ENCODE data around the gene ACIN1.

ACIN1 gene

DNA sequence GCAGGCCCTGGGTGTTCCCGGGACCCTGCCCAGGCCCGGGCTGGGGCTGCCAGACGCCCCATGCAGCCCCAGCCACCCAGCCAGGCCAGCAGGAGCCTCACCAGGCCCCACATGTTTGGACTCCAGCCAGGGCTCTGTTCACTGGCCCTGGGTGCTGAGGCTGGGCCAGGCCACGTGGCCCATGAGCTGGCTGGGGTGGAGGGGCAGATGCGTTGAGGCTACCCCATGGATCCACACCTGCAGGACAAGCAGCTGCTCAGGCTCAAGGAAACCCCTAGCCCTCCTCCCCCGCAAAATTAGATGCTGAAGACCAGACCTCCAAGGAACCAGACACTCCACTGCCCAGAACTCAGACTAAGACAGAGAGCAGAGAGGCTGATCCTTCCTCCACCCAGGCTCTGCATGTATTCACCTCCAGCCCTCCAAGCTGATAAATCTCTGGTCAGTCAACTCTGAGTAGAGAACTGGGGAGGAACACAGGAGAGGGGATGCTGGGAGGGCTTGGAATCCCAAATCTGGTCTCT, 39.3 kb downstream of the ACIN1 start:
- DNase-seq = no peak

DNA sequence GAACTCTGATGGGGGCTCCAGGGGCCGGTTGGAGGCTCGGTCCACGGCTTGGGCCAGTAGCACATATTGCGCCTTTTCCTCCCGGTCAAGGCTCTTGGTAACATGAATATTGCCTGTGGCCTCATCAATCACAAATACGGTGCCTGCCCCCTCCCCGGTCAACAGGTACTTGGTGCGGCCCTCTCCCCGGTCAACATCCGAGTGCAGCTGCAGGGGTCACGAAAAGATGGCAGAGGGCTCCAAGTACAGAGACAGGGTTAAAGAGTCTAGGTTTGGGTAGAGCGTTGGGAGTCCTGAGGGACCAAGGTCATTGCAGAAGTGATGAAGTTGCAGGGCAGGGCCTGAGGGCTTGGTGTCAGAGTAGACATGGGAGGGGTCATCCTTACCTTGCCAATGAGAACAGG, 39.8 kb downstream of the ACIN1 start:
- DNase-seq = no peak

DNA sequence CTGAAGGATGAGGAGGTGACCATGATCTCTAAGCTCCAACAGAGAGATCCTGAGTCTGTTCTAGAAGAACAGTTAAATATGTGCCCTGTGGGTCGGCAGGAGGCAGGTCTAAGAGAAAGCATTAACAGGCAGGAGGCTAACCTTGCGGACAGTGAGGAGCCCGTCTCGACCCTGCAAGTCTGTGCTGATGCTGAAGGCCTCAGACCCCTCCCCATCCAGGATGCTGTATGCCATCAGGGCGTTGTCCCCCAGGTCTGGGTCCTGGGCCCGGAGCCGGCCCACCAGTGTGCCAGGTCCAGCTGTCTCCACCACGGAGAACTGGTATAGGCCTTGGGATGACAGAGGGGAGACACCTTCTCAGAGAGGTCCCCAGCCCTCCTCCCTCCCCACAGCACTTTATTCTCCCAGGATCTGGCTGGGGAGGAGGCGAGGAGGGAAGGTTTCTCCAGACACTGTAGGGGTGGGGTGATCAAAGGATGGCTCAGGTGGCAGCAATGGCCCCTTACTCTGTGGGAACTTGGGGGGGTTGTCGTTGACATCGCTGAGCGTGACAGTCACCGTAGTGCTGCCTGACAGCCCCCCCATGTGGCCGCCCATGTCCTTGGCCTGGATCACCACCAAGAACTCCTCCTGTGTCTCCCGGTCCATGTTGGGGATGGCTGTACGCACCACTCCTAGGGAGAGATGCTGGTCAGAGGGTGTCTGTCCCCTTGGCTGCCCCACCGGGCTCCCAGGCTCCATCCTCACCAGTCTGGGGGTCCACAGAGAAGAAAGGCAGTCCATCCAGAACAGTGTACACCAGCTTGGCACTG, 40.7 kb downstream of the ACIN1 start:
- DNase-seq = no peak

DNA sequence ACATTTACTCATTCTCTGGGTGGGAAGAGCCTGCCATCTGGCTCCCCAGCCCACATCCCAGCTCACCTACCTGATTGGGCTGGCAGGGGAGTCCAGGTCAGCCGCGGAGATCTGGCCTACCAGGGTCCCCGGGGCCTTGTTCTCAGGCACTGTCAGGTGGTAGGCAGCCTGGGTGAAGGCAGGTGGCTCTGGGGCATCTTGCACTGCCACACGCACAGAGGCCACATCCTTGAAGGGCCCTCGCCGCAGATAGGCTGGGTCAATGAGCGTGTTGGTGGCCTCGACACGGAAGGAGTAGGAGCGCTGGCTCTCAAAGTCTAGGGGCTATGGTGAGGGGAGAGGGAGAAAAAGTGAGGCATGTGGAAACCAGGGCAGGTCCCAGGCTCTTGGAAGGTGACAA, 41.5 kb downstream of the ACIN1 start:
- DNase-seq = no peak

DNA sequence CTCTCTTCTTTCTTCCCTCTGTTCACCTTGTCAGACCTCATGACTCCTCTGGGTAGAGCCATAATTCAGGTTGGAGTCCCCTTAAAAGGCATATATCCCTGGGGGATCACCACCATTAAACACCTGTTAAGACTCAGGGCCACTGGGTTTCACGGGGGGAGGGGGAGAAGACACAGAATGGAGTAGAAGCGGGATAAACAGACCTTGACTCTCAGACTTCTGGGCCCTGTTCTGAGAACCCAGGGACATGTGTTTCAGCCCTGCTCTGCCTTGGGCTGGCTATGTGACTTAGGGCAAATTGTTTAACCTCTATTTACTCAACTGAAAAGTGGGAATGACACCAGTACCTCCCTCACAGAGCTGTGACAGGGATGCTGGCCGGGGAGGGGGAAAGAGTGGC, 42.3 kb downstream of the ACIN1 start:
- DNase-seq = no peak

DNA sequence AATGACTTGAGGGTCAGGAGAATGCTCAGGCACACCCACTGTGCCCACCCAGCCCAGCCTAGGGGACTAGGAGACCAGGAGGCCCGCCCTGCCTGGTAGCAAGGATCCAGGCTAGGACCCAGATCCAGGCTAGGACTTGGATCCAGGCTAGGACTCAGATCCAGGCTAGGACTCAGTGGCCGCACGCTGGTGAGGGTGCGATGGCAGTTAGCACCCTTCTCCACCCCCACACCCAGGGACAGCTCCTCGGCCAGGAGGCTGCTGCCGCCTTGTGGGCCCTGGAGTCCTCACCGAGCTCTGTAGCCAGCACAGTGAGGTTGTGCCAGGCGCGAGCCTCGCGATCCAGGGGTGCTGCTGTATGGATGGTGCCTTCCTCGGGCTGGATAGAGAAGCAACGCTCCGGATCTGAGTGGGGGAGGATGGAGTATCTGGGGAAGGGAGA, 42.7 kb downstream of the ACIN1 start:
- DNase-seq = no peak

DNA sequence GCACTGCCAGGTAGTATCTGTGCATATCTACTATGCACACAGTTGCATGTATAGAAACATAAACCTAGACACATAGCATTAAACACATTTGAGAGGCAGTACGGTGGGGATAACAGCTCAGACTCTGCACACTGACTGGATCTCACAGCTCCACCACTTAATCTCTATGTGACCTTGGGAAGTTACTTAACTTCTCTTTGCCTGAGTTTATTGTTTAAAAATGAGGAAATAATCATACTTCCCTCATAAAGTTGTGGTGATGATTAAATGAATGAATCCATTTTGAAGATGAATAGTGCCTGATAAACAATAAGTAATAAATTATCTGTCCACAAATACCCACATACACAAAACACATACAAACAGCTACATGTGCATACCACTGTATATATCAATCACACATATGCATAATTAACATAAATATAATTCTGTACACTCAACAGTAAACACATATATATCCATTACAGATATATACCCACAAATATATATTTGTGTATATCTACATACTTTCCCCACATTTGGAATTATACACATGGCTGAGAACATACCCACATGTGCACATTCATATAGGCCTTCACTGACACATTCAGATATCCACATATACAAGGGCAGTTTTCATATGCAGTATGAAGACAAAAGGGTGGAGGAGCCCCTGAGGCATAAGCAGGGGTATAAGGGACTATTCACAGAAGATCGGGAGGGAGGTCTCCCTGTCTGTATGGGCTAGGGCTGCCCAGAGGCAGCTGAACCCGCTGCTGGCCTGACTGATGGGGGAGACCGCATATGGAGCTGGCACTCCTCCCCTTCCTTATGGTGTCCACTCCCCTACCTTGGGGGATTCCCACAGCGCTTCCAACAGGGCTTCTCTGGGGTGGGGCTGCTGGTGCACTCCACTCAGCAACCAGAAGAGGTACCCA, 43.5 kb downstream of the ACIN1 start:
- DNase-seq = no peak

DNA sequence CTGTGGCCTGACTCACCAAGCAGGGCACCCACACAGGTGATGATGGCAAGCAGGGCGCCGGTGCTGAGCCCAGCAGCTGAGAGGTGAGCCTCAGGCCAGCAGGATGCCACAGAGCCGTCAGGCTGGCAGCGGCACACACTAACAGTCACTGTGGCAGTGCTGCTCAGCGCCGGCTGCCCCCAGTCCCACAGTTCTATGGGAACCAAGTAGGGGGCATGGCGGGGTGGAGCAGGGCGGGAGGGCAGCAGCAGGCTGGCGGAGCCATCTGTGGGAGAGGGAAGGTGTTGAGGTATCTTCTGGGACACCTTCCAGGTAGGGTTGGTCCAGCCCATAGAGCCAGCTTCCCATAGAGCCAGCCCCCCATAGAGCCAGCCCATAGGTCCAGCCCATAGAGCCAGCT, 45.9 kb downstream of the ACIN1 start:
- no peak for DNase-seq

DNA sequence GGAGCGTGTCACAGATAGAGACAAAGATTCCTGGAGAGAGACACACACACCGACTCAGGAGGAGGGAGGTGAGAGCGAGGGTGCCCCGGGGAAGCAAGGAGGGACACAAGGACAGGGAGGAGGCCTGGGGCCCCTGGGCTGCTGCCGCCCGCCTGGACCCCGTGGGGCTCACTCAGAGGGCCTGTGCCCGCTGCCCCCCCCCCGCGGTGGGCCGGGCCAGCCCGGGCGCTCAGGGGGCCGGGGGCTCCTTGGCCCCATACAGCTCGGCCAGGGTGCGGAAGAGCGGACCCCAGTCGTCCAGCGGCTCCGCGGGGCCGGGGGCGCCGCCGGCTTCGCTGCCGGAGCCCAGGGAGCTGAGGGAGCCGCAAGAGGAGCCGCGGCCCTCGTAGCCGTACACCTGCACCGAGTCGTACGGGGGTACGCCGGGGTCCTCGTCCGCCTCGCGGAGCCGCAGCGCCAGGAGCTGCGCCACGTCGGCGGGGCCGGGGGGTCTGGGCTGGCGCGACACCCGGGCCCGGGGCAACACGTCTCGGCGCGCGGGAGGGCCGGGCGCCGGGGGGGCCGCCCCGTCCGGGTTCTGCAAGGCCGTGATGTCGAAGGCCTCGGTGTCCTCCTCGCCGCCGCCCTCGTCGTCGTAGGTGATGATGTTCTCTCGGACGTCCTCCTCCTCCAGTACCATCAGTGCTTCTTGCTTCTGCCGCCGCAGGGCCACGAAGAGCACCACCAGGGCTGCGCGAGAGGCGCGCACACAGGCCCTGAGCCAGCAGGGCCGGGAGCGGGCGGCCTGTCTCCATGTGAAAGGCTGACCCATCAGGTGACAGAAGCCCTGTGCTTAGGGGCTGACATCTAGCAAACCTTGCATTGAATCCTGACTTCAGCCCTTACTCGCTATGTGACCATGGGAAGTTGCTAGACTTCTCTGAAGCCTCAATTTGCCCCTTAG, 46.9 kb downstream of the ACIN1 start:
- no peak for DNase-seq

DNA sequence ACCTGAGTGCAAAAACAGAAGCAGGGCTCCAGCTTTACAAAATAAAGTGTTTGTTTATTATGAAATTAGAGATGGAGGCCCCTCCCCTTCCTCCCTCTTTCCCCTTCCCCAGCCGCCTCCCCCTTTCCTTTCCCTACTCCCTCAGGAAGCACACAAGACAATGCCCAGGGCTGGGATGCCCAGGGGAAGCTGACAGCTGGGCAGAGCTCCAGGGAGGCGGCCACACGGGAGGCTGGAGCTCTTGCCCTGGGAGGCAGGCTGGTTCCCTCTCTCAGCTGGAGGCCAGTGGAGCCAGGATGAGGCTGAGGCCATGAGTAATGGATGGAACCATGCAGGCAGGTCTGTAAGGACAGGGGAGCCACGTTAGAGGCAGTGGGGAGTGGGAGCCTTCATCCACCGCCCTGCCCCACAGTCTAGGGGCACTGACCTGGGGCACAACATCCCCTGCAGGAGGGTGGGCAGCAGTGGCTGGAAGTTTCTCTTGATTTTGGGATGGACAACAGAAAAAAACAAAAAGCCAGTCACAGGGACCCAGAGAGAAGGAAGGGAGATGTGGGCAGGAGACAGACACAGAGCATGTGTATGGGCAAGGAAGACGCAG, 47.8 kb downstream of the ACIN1 start:
- no peak for DNase-seq

DNA sequence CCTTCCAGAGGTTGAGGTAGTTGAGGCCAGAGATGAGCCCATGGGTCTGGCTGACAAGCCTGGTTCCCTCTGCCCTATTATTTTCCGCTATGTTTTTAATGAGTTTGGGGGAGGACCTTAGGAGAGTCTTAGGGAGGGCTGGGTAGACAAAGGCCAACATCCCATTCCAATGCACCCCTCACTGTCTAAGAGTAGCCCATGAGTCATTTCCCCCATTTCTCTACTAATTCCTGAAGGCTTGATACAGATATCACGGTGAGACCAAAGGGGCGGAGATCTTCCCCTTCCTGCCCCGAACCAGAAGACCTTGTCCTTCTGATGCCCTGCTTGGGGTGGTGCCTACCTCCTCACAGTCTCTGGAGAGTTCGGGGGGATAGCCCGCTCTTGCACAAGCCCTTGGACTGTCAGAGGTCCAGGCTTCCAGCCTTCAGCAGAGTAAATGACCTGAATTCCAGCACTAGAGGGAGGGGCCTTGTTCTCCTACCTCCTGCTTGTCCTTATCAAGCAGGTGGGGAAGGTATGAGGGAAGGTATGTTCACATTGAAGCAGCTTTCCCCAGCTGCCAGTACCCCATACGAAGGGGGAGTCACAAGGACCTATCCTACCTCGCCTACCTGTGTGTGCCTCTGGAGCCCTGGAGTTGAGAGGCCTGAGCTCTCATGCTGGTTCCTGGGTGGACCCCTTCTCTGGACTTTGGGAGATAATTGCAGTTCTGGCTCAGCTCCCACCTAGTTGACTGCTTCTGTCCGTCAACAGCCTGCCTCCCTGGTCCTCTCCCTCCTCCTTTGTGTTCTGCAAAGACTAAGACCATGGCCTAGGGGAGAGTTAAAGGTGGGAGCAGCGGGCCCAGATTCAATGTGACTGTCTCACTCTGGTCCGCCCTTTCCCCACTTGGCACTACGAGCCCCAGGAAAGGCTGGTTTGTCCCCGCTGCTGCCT, 49.2 kb downstream of the ACIN1 start:
- no peak for DNase-seq

DNA sequence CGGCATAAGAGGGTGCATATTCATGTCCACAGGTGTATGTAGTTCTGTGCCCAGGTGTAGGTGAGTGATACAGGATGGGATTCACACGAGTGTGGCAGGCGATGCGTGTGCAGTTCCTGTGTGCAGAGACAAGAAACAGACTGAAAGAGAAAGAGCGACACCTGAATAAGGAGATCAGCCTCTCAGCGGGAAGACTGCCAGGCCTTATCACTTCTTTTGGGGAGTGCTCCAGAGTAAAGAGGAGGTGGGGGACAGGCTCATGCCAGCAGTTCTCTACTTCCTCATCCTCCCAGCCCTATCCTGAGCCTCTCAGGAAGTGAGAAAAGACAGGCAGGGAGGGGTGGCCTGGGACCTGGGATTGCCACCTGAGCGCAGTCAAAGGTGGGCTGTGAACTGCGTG, 50.1 kb downstream of the ACIN1 start:
- no peak for DNase-seq

DNA sequence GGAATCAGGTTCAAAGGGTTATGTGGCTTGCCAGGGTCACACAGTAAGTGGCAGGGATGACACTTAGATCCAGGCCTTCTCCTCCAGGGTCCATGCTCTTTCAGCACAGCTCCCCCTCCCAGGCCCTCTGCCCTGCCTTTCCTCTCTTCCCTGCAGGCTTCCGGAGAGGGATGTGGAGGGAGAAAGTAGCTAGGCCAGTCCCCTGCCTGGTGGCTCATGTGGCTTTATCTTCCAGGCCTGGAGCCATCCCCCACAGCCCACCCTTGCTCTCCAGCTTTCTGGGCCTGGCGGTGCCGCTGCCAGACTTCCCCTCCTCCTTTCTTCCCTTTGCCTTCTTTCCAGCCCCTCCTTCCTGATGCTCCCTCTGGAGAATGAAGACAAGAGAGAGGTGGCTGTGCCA, 51.2 kb downstream of the ACIN1 start:
- DNase-seq = no peak

DNA sequence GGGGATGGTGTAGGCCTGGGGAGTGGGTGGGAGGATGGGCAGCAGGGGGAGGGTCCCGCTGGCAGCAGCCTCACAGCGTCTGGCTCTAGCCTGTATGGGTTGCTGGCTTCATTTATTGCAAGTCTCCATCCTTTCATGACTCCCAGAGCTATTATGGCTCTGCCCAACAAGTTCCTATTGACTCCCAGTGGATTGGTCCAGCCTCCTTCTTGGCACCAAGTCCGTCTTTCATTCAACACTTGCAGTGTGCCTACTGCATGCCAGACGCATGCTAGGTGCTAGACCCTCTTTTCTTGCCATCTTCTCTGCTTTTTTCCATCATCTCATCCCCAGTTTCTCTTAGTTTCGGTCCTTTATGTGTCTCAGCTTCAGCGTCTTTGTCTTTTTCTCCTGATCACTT, 51.8 kb downstream of the ACIN1 start:
- no peak for DNase-seq

DNA sequence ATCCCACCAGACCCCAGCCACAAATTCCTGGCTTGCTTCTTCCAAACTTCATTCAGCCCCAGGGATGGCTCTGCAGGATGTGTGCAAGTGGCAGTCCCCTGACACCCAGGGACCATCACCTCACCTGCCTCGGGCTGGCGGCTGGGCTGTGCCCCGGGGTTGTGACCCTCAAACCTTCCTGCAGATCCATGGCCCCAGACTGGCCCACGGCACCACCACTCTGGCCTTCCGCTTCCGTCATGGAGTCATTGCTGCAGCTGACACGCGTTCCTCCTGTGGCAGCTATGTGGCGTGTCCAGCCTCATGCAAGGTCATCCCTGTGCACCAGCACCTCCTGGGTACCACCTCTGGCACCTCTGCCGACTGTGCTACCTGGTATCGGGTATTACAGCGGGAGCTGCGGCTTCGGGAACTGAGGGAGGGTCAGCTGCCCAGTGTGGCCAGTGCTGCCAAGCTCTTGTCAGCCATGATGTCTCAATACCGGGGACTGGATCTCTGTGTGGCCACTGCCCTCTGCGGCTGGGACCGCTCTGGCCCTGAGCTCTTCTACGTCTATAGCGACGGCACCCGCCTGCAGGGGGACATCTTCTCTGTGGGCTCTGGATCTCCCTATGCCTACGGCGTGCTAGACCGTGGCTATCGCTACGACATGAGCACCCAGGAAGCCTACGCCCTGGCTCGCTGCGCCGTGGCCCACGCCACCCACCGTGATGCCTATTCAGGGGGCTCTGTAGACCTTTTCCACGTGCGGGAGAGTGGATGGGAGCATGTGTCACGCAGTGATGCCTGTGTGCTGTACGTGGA, 52.6 kb downstream of the ACIN1 start, which contains the start of gene PSMB11:
Gene PSMB11 (plus strand): TSS at position 51 of the 804 bp plus-strand sequence. CDS start 14 bp downstream, at position 65.
- DNase-seq = no peak

DNA sequence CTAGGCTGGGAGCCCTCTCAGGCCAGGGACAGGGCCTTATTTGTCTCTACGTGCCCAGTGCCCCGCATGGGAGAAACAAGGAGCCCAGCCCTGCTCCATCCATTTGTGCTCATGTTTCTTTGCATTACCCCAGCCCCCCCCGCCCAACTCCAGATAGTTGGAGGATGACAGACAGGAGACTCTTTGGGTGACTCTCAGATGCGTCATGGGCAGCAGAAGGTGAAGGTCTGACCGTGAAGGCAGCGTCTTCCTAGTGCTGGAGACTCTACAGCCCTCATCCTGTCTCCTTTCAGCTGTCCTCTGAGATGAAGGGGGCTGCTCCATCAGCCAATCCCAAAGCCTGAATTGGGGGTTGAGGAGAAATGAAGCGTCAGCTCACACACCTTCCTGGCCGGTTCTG, 53.2 kb downstream of the ACIN1 start:
- no peak for DNase-seq

DNA sequence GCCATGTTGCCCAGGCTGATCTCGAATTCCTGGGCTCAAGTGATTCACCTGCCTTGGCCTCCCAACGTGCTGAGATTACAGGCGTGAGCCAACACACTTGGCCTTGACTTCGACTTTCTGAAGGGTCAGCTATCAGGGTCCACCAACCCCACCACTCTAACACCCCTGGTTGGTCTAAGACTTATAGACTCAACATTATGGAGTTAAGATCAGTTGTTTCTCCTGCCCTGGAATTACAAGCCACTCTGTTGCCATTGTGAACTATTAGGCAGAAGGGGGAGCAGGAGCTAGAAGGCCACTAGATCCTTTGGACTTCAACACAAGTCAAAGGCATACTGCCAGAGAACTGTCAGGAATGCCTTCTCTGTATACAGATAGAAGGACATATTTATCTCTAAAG, 54.8 kb downstream of the ACIN1 start:
- DNase-seq = no peak

DNA sequence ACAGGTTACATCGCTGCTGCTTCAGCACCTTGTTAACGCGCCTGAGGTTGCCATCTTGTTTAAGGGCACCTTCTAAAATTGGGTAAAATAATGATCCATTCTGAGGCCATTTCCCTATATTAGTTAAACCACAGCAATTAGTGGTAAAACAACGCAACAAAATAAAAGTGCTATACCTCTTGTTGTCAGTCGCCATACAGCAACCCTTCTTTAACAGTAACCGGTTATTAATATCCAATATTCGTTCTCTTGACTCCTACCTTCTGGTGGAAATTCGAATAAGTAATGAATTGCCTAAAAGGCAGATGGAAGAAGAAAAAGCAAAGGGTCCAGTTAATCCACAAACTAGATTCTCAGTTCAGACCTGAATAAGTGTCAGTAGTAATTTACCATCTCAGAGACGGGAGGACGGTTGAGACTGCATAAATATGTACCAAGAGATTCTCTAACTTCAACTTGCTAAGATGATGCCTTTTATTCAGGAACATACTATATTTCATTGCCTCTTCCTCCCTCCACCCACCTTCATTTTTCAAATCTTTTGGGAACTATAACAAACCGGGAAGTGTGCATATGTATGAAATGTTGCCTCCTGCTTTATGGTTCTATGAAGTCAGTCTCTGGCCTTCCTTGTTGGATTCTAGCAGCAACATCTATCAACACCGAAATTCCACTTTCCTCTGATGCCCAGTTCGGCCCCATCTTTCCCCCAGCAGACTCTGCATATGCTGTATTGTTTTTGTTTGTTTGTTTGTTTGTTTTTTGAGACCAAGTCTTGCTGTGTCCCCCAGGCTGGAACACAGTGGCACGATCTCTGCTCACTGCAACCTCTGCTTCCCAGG, 59.4 kb downstream of the ACIN1 start:
- no peak for DNase-seq
